Osteoblast (primary cell): Measurements from ENCODE around the gene SENP8. TPM values are rescaled to one million over a fixed set of nuclear protein-coding genes. Genes with fewer than 3 reads are reported as not detected.

ENCODE experiments used
- DNase-seq: peaks from one replicate; pipeline ENCODE4 v3.0.0; 2011; ENCODE audit warnings: low spot score, mixed read lengths; ENCODE audit not compliant: insufficient read length; ENCODE audit errors: missing footprints
- H2AFZ ChIP-seq: 2 replicates; pipeline ENCODE4 v1.6.0; 2011; ENCODE audit warnings: mild to moderate bottlenecking, low read length
- H3K27ac ChIP-seq: 2 replicates; pipeline ENCODE4 v1.5.1; 2011; ENCODE audit warnings: mild to moderate bottlenecking, low read depth, low read length, moderate library complexity
- H3K27me3 ChIP-seq: 2 replicates; pipeline ENCODE4 v1.6.0; 2012; ENCODE audit warnings: mild to moderate bottlenecking, control low read depth, inconsistent platforms, low read length, moderate library complexity; ENCODE audit not compliant: insufficient read depth
- H3K36me3 ChIP-seq: 2 replicates; pipeline ENCODE4 v1.5.1; 2011; ENCODE audit warnings: mild to moderate bottlenecking, low read length, control low read depth, moderate library complexity; ENCODE audit not compliant: insufficient read depth
- H3K4me1 ChIP-seq: 2 replicates; pipeline ENCODE4 v1.5.1; 2011; ENCODE audit warnings: mild to moderate bottlenecking, low read length, control low read depth, moderate library complexity; ENCODE audit not compliant: insufficient read depth
- H3K4me2 ChIP-seq: 2 replicates; pipeline ENCODE4 v1.6.0; 2011; ENCODE audit warnings: mild to moderate bottlenecking, low read length; ENCODE audit not compliant: insufficient read depth
- H3K4me3 ChIP-seq: fragments of 200-600 bp; sonication (generic); 3 replicates; pipeline ENCODE4 v1.5.1; 2012; ENCODE audit warnings: mild to moderate bottlenecking, low read length, inconsistent platforms; ENCODE audit not compliant: insufficient read depth
- H3K79me2 ChIP-seq: 2 replicates; pipeline ENCODE4 v1.6.0; 2012; ENCODE audit warnings: mild to moderate bottlenecking, low read length, control low read depth, inconsistent platforms; ENCODE audit not compliant: insufficient read depth
- H3K9me3 ChIP-seq: 2 replicates; pipeline ENCODE4 v1.5.1; 2011; ENCODE audit warnings: low read depth, low read length, control low read depth
- H4K20me1 ChIP-seq: 2 replicates; pipeline ENCODE4 v1.6.0; 2012; ENCODE audit warnings: mild to moderate bottlenecking, low read length, control low read depth; ENCODE audit not compliant: insufficient read depth
- CTCF ChIP-seq: IDR thresholded peaks from 2 replicates; pipeline ENCODE4 v1.5.1; 2011; ENCODE audit warnings: mild to moderate bottlenecking, low read depth, low read length, moderate library complexity; ENCODE audit errors: extremely low read depth
- total RNA-seq: library from RNA; depleted of rRNA; stranded (reverse); fragments of >200 nt; gene quantifications from 2 replicates; pipeline ENCODE4 v1.2.3, GENCODE V29; 2012

SENP8 gene
- total RNA-seq, 1 donor, result 2.5 TPM

- no peaks in the 10 kb centered on the region for H3K36me3 ChIP-seq
- H4K20me1 ChIP-seq, result no peaks in the 10 kb centered on the region
- H3K4me3 ChIP-seq, result no peak overlapping the region
- peak; percentile 13 for DNase-seq
- no peak overlapping the region for H2AFZ ChIP-seq
- no peak overlapping the region for H3K4me2 ChIP-seq
- H3K27me3 ChIP-seq, result peaks cover 40% of the 10 kb centered on the region
- H3K9me3 ChIP-seq, result no peaks in the 10 kb centered on the region
- no peaks in the 10 kb centered on the region for H3K79me2 ChIP-seq
- no peaks in the 10 kb centered on the region for H3K4me1 ChIP-seq
- TF ChIP-seq CTCF, result no peak
- H3K27ac ChIP-seq, result no peak overlapping the region
Measured at GRCh38 chr15:72173401-72173800, 55.2 kb downstream of the SENP8 start.

GRCh38 chr15:72173864-72174550, 55.8 kb downstream of the SENP8 start:
- peaks cover 34% of the 10 kb centered on the region for H3K27me3 ChIP-seq
- no peak for TF ChIP-seq CTCF
- no peak overlapping the region for H2AFZ ChIP-seq
- H3K4me2 ChIP-seq, result no peak overlapping the region
- H3K4me1 ChIP-seq, result no peaks in the 10 kb centered on the region
- H4K20me1 ChIP-seq, result no peaks in the 10 kb centered on the region
- H3K27ac ChIP-seq, result no peak overlapping the region
- DNase-seq, result peak; percentile 5
- H3K4me3 ChIP-seq, result no peak overlapping the region
- H3K36me3 ChIP-seq, result no peaks in the 10 kb centered on the region
- H3K9me3 ChIP-seq, result no peaks in the 10 kb centered on the region
- no peaks in the 10 kb centered on the region for H3K79me2 ChIP-seq

- Histone ChIP-seq H3K79me2 (no peaks in the 10 kb centered on the region), H3K4me1 (no peaks in the 10 kb centered on the region), H3K36me3 (no peaks in the 10 kb centered on the region), H2AFZ (no peak overlapping the region), H3K4me3 (no peak overlapping the region), H3K27ac (no peak overlapping the region), H3K9me3 (no peaks in the 10 kb centered on the region), H3K4me2 (no peak overlapping the region), H3K27me3 (peaks cover 31% of the 10 kb centered on the region), H4K20me1 (no peaks in the 10 kb centered on the region)
- peak; percentile 46 for DNase-seq
- no peak for TF ChIP-seq CTCF
Measured at GRCh38 chr15:72174551-72175165, 56.5 kb downstream of the SENP8 start.

GRCh38 chr15:72175186-72176044, 57.2 kb downstream of the SENP8 start:
- Histone ChIP-seq H3K9me3 (no peaks in the 10 kb centered on the region), H3K79me2 (no peaks in the 10 kb centered on the region), H2AFZ (no peak overlapping the region), H3K4me2 (no peak overlapping the region), H3K4me1 (no peaks in the 10 kb centered on the region), H3K36me3 (no peaks in the 10 kb centered on the region), H3K27ac (no peak overlapping the region), H4K20me1 (no peaks in the 10 kb centered on the region), H3K4me3 (no peak overlapping the region), H3K27me3 (peaks cover 31% of the 10 kb centered on the region)
- no peak for TF ChIP-seq CTCF
- DNase-seq, result peak; percentile 4
